Measurements from ENCODE around the gene GRID1. TPM values are rescaled to one million over a fixed set of nuclear protein-coding genes. Genes with fewer than 3 reads are reported as not detected.

GRID1 gene
- total and polyA plus RNA-seq, 4 donors, result 1.1 to 3.8 TPM; not detected in 2

- Histone ChIP-seq H3K27ac (ENCODE audit: low read depth in 1 of 2, low read length in 2 of 2) (no peak overlapping the region), H3K9me3 (ENCODE audit: control insufficient read depth, low read length) (no peaks in the 10 kb centered on the region), H3K27me3 (ENCODE audit: control insufficient read depth in 1 of 2, insufficient read depth in 2 of 2, low read length in 1 of 2) (no peaks in the 10 kb centered on the region), H3K4me3 (ENCODE audit: low read length in 2 of 2) (no peak overlapping the region), H3K36me3 (ENCODE audit: control insufficient read depth in 1 of 2, insufficient read depth in 2 of 2, low read length in 1 of 2) (no peaks in the 10 kb centered on the region), H3K4me1 (ENCODE audit: control insufficient read depth in 1 of 2, insufficient read depth in 2 of 2, low read length in 2 of 2) (no peaks in the 10 kb centered on the region)
- WGBS, 2 donors, result 90 to 91% methylated on average over 4 of the region's 4 CpGs
- no peak for DNase-seq
- intact Hi-C loops (cut with DNase I), result no loop called here
- no peak for ATAC-seq (ENCODE audit: low FRiP score)
Observed at GRCh38 chr10:86259901-86260562, 106.6 kb downstream of the GRID1 start.

- Histone ChIP-seq H3K9me3 (ENCODE audit: control insufficient read depth, low read length) (no peaks in the 10 kb centered on the region), H3K27ac (ENCODE audit: low read depth in 1 of 2, low read length in 2 of 2) (no peak overlapping the region), H3K27me3 (ENCODE audit: control insufficient read depth in 1 of 2, insufficient read depth in 2 of 2, low read length in 1 of 2) (no peaks in the 10 kb centered on the region), H3K36me3 (ENCODE audit: control insufficient read depth in 1 of 2, insufficient read depth in 2 of 2, low read length in 1 of 2) (no peaks in the 10 kb centered on the region), H3K4me3 (ENCODE audit: low read length in 2 of 2) (no peak overlapping the region), H3K4me1 (ENCODE audit: control insufficient read depth in 1 of 2, insufficient read depth in 2 of 2, low read length in 2 of 2) (no peaks in the 10 kb centered on the region)
- 37 to 43% methylated on average over 3 of the region's 3 CpGs for WGBS, 2 donors
- intact Hi-C loops (cut with DNase I), result no loop called here
- no peak for DNase-seq
- ATAC-seq (ENCODE audit: low FRiP score), result no peak
Observed at GRCh38 chr10:86258941-86259340, 107.7 kb downstream of the GRID1 start.

DNA sequence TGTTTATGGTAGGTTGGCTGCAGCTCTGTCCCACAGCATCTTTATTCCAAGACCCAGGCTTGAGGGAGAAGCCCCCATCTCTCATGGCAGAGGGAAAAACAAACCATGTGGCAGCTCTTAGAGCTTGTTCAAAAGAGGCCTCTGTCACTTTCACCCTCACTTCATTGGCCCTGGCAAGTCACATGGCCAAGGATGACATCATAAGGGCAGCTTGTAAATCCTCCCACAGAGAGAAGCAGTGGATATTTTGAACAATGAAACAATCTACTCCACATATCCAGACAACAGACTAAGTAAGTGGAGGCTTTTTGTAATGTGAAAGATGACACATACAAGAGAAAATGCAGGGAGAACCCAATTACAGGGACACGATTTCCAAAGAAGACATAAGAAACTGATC, 108.1 kb downstream of the GRID1 start:
- WGBS, 2 donors, result 63% methylated on average over 1 of the region's 1 CpG
- Histone ChIP-seq H3K27me3 (ENCODE audit: control insufficient read depth in 1 of 2, insufficient read depth in 2 of 2, low read length in 1 of 2) (no peaks in the 10 kb centered on the region), H3K27ac (ENCODE audit: low read depth in 1 of 2, low read length in 2 of 2) (no peak overlapping the region), H3K36me3 (ENCODE audit: control insufficient read depth in 1 of 2, insufficient read depth in 2 of 2, low read length in 1 of 2) (no peaks in the 10 kb centered on the region), H3K4me1 (ENCODE audit: control insufficient read depth in 1 of 2, insufficient read depth in 2 of 2, low read length in 2 of 2) (no peaks in the 10 kb centered on the region), H3K9me3 (ENCODE audit: control insufficient read depth, low read length) (no peaks in the 10 kb centered on the region), H3K4me3 (ENCODE audit: low read length in 2 of 2) (no peak overlapping the region)
- ATAC-seq (ENCODE audit: low FRiP score), result no peak
- DNase-seq, result no peak
- intact Hi-C loops (cut with DNase I), result no loop called here

GRCh38 chr10:86257683-86258082, 108.9 kb downstream of the GRID1 start:
- Histone ChIP-seq H3K27ac (ENCODE audit: low read depth in 1 of 2, low read length in 2 of 2) (no peak overlapping the region), H3K9me3 (ENCODE audit: control insufficient read depth, low read length) (no peaks in the 10 kb centered on the region), H3K27me3 (ENCODE audit: control insufficient read depth in 1 of 2, insufficient read depth in 2 of 2, low read length in 1 of 2) (no peaks in the 10 kb centered on the region), H3K4me3 (ENCODE audit: low read length in 2 of 2) (no peak overlapping the region), H3K36me3 (ENCODE audit: control insufficient read depth in 1 of 2, insufficient read depth in 2 of 2, low read length in 1 of 2) (no peaks in the 10 kb centered on the region), H3K4me1 (ENCODE audit: control insufficient read depth in 1 of 2, insufficient read depth in 2 of 2, low read length in 2 of 2) (no peaks in the 10 kb centered on the region)
- ATAC-seq (ENCODE audit: low FRiP score) (no peak), DNase-seq (no peak)
- WGBS, 2 donors, result 96 to 98% methylated on average over 2 of the region's 2 CpGs
- intact Hi-C loops (cut with DNase I), result no loop called here

GRCh38 chr10:86256690-86257315, 109.8 kb downstream of the GRID1 start:
- no peaks in the 10 kb centered on the region for H3K36me3 ChIP-seq (ENCODE audit: control insufficient read depth in 1 of 2, insufficient read depth in 2 of 2, low read length in 1 of 2)
- intact Hi-C loops (cut with DNase I), result no loop called here
- DNase-seq (no peak), ATAC-seq (ENCODE audit: low FRiP score) (no peak)
- 95 to 96% methylated on average over 4 of the region's 4 CpGs for WGBS, 2 donors
- H3K4me1 ChIP-seq (ENCODE audit: control insufficient read depth in 1 of 2, insufficient read depth in 2 of 2, low read length in 2 of 2), result no peaks in the 10 kb centered on the region
- H3K9me3 ChIP-seq (ENCODE audit: control insufficient read depth, low read length), result no peaks in the 10 kb centered on the region
- no peak overlapping the region for H3K27ac ChIP-seq (ENCODE audit: low read depth in 1 of 2, low read length in 2 of 2)
- H3K4me3 ChIP-seq (ENCODE audit: low read length in 2 of 2), result no peak overlapping the region
- no peaks in the 10 kb centered on the region for H3K27me3 ChIP-seq (ENCODE audit: control insufficient read depth in 1 of 2, insufficient read depth in 2 of 2, low read length in 1 of 2)

- no peak overlapping the region for H3K4me3 ChIP-seq (ENCODE audit: low read length in 2 of 2)
- 86 to 87% methylated on average over 14 of the region's 14 CpGs for WGBS, 2 donors
- DNase-seq, result no peak
- H3K36me3 ChIP-seq (ENCODE audit: control insufficient read depth in 1 of 2, insufficient read depth in 2 of 2, low read length in 1 of 2), result no peaks in the 10 kb centered on the region
- no peaks in the 10 kb centered on the region for H3K4me1 ChIP-seq (ENCODE audit: control insufficient read depth in 1 of 2, insufficient read depth in 2 of 2, low read length in 2 of 2)
- no peak overlapping the region for H3K27ac ChIP-seq (ENCODE audit: low read depth in 1 of 2, low read length in 2 of 2)
- H3K9me3 ChIP-seq (ENCODE audit: control insufficient read depth, low read length), result no peaks in the 10 kb centered on the region
- intact Hi-C loops (cut with DNase I), result no loop called here
- H3K27me3 ChIP-seq (ENCODE audit: control insufficient read depth in 1 of 2, insufficient read depth in 2 of 2, low read length in 1 of 2), result no peaks in the 10 kb centered on the region
- peak; percentile 22 for ATAC-seq (ENCODE audit: low FRiP score)
Observed at GRCh38 chr10:86255405-86256251, 111.0 kb downstream of the GRID1 start.

DNA sequence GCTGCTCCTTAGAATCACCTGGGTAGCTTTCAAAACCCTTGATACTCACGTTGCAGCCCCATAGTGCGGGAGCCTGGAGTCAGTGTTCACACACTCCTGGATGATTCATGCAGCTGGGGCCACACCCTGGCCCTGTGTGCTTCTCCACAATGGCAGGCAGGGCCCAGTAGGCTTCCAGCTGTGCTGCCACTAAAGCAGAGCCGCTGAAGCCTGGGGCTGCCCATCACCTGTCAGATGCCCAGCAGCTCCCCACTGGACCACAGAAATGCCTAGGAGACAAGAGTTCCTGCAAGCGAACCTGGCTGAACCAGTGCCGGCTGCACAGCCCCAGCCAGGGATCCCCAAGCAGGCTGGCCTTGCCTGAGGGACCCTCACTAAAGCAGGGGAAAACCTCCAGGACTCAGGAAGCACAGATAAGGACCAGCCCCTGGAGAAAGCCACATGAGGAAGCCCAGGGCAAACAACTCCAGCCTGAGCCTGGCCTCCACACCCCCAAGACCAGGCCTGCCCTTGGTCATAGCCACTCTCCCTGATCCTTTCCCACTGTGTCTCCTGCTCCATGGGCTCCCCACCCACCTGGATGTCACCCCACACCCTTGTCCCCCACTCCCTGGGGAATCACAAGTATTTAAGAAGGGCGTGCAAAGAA, 111.9 kb downstream of the GRID1 start:
- DNase-seq, result peak in 1 of 2 donors; percentile 55
- Histone ChIP-seq H3K27ac (ENCODE audit: low read depth in 1 of 2, low read length in 2 of 2) (no peak overlapping the region), H3K4me3 (ENCODE audit: low read length in 2 of 2) (no peak overlapping the region), H3K9me3 (ENCODE audit: control insufficient read depth, low read length) (no peaks in the 10 kb centered on the region), H3K36me3 (ENCODE audit: control insufficient read depth in 1 of 2, insufficient read depth in 2 of 2, low read length in 1 of 2) (no peaks in the 10 kb centered on the region), H3K27me3 (ENCODE audit: control insufficient read depth in 1 of 2, insufficient read depth in 2 of 2, low read length in 1 of 2) (no peaks in the 10 kb centered on the region), H3K4me1 (ENCODE audit: control insufficient read depth in 1 of 2, insufficient read depth in 2 of 2, low read length in 2 of 2) (no peaks in the 10 kb centered on the region)
- 76 to 79% methylated on average over 6 of the region's 6 CpGs for WGBS, 2 donors
- intact Hi-C loops (cut with DNase I), result no loop called here
- ATAC-seq (ENCODE audit: low FRiP score), result no peak

- Histone ChIP-seq H3K27ac (ENCODE audit: low read depth in 1 of 2, low read length in 2 of 2) (no peak overlapping the region), H3K4me1 (ENCODE audit: control insufficient read depth in 1 of 2, insufficient read depth in 2 of 2, low read length in 2 of 2) (no peaks in the 10 kb centered on the region), H3K27me3 (ENCODE audit: control insufficient read depth in 1 of 2, insufficient read depth in 2 of 2, low read length in 1 of 2) (no peaks in the 10 kb centered on the region), H3K9me3 (ENCODE audit: control insufficient read depth, low read length) (no peaks in the 10 kb centered on the region), H3K4me3 (ENCODE audit: low read length in 2 of 2) (no peak overlapping the region), H3K36me3 (ENCODE audit: control insufficient read depth in 1 of 2, insufficient read depth in 2 of 2, low read length in 1 of 2) (no peaks in the 10 kb centered on the region)
- no peak for ATAC-seq (ENCODE audit: low FRiP score)
- intact Hi-C loops (cut with DNase I), result no loop called here
- no peak for DNase-seq
Observed at GRCh38 chr10:86254081-86254480, 112.5 kb downstream of the GRID1 start.
